HCT116 (cell line): ENCODE measurements around the gene GRIP2. TPM values are rescaled to one million over a fixed set of nuclear protein-coding genes. Genes with fewer than 3 reads are reported as not detected.

ENCODE experiments used
- ATAC-seq: fragments of 200-7000 bp; cut with Tn5 transposase; 2 replicates; pipeline ENCODE4 v1.9.1; 2020; ENCODE audit warnings: mild to moderate bottlenecking, moderate library complexity
- BruUV-seq: library from RNA; stranded (reverse); fragments of 400-500 nt; replicated peaks from 2 replicates; lab custom pipeline; 2021; lab: Mats Ljungman, UMichigan
- CTCF ChIA-PET: fragments of 300-600 bp; sonication (Branson Sonifier 250); formaldehyde crosslinking; loops from one replicate; lab custom pipeline; 2021; ENCODE audit warnings: antibody characterized with exemption; lab: Charles Lee
- POLR2A ChIA-PET: fragments of 300-600, 350-600 bp; sonication (Branson Sonifier 250); formaldehyde crosslinking; loops from one replicate; lab custom pipeline; 2021; ENCODE audit warnings: antibody characterized with exemption; lab: Charles Lee
- RAD21 ChIA-PET, 2 experiments: fragments of 300-600 bp; sonication (Branson Sonifier 250); formaldehyde crosslinking; loops; one replicate each; lab custom pipeline; 2023; ENCODE audit warnings: low total read pairs in 2 of 2; ENCODE audit not compliant: uncharacterized antibody in 2 of 2, unreplicated experiment in 2 of 2, low non-redundant PET in 1 of 2; lab: Charles Lee
- DNase-seq: peaks from one replicate; pipeline ENCODE4 v3.0.0-alpha.2; 2010; ENCODE audit warnings: low read depth, low spot score
- H2AFZ ChIP-seq: fragments of 200-600 bp; shearing (Covaris generic), sonication (generic); 2 replicates; pipeline ENCODE4 v1.6.1; 2017; ENCODE audit warnings: low read depth, mixed run types, mixed read lengths, antibody characterized with exemption, low read length; ENCODE audit not compliant: poor library complexity, severe bottlenecking
- H3K27ac ChIP-seq: 2 replicates; pipeline ENCODE4 v1.5.1; 2012; ENCODE audit warnings: low read depth, low read length
- H3K27me3 ChIP-seq: fragments of 200-600 bp; sonication (generic); 2 replicates; pipeline ENCODE4 v1.6.1; 2016; ENCODE audit warnings: mixed run types, low read length, mixed read lengths; ENCODE audit not compliant: insufficient read depth
- H3K36me3 ChIP-seq, 2 experiments: fragments of 200-500 bp in 1 of 2; fragments of 200-600 bp in 1 of 2; sonication (Bioruptor generic) in 1 of 2; sonication (generic) in 1 of 2; 2 replicates each; pipeline versions ENCODE4 v1.5.1 to v1.6.1; 2014 to 2016; ENCODE audit warnings: low read length in 2 of 2, inconsistent platforms in 1 of 2, mixed read lengths in 1 of 2, mixed run types in 1 of 2; ENCODE audit not compliant: insufficient read depth in 2 of 2, control insufficient read depth in 1 of 2
- H3K4me1 ChIP-seq, 2 experiments: fragments of 200-600 bp in 1 of 2; sonication (generic) in 1 of 2; 2 replicates each; pipeline versions ENCODE4 v1.5.1 to v1.6.1; 2012 to 2017; ENCODE audit warnings: low read length in 2 of 2, inconsistent platforms in 1 of 2, mild to moderate bottlenecking in 1 of 2, mixed read lengths in 1 of 2, mixed run types in 1 of 2, moderate library complexity in 1 of 2; ENCODE audit not compliant: insufficient read depth in 2 of 2, control insufficient read depth in 1 of 2
- H3K4me2 ChIP-seq: fragments of 200-600 bp; sonication (generic); 2 replicates; pipeline ENCODE4 v1.6.1; 2017; ENCODE audit warnings: mixed run types, low read length, mixed read lengths
- H3K4me3 ChIP-seq, 2 experiments: fragments of 200-600 bp in 1 of 2; sonication (generic) in 1 of 2; replicated peaks in 1 of 2; 2 replicates each; pipeline ENCODE4 v1.5.1; 2011 to 2016; ENCODE audit warnings: low read length in 2 of 2, control low read depth in 1 of 2, low read depth in 1 of 2, mild to moderate bottlenecking in 1 of 2, mixed read lengths in 1 of 2, mixed run types in 1 of 2
- H3K79me2 ChIP-seq: fragments of 200-600 bp; sonication (generic); 2 replicates; pipeline ENCODE4 v1.6.1; 2017; ENCODE audit warnings: mild to moderate bottlenecking, mixed run types, low read length, moderate library complexity, mixed read lengths; ENCODE audit not compliant: insufficient read depth
- H3K9ac ChIP-seq: fragments of 200-600 bp; sonication (generic); 2 replicates; pipeline ENCODE4 v1.6.1; 2016; ENCODE audit warnings: low read length, mixed read lengths
- H3K9me2 ChIP-seq: fragments of 200-600 bp; sonication (generic), shearing (Covaris generic); 2 replicates; pipeline ENCODE4 v1.6.1; 2017; ENCODE audit warnings: mixed run types, mild to moderate bottlenecking, moderate library complexity; ENCODE audit not compliant: insufficient read depth
- H3K9me3 ChIP-seq, 2 experiments: fragments of 200-500 bp in 1 of 2; fragments of 200-600 bp in 1 of 2; sonication (Bioruptor generic) in 1 of 2; sonication (generic) in 1 of 2; 2 replicates each; pipeline ENCODE4 v1.6.1; 2014 to 2017; ENCODE audit warnings: low read length in 2 of 2, mixed read lengths in 2 of 2, inconsistent platforms in 1 of 2, low read depth in 1 of 2, mild to moderate bottlenecking in 1 of 2, mixed run types in 1 of 2, moderate library complexity in 1 of 2; ENCODE audit not compliant: control insufficient read depth in 1 of 2, insufficient read depth in 1 of 2
- H4K20me1 ChIP-seq: fragments of 200-600 bp; sonication (generic), shearing (Covaris generic); 2 replicates; pipeline ENCODE4 v1.6.1; 2017; ENCODE audit warnings: mixed run types, mild to moderate bottlenecking, moderate library complexity; ENCODE audit not compliant: insufficient read depth
- CEBPB ChIP-seq: IDR thresholded peaks from 2 replicates; pipeline ENCODE4 v1.6.1; 2012; ENCODE audit warnings: low read depth
- EGR1 ChIP-seq: IDR thresholded peaks from 2 replicates; pipeline ENCODE4 v1.6.1; 2012; ENCODE audit warnings: low read depth
- ELF1 ChIP-seq: IDR thresholded peaks from 2 replicates; pipeline ENCODE4 v1.6.1; 2012; ENCODE audit warnings: low read depth, borderline replicate concordance
- EZH2 ChIP-seq: fragments of 200-600 bp; sonication (generic); IDR thresholded peaks from 2 replicates; pipeline ENCODE4 v1.6.1; 2017; ENCODE audit warnings: antibody characterized with exemption, mixed run types
- EZH2phosphoT487 ChIP-seq: fragments of 200-600 bp; IDR thresholded peaks from 2 replicates; pipeline ENCODE4 v1.6.1; 2018; ENCODE audit warnings: antibody characterized with exemption, borderline replicate concordance
- FOSL1 ChIP-seq: IDR thresholded peaks from 2 replicates; pipeline ENCODE4 v1.6.1; 2012; ENCODE audit warnings: low read depth
- POLR2AphosphoS5 ChIP-seq: IDR thresholded peaks from 2 replicates; pipeline ENCODE4 v1.6.1; 2011; ENCODE audit warnings: mild to moderate bottlenecking, low read depth, low read length, moderate library complexity
- RAD21 ChIP-seq: IDR thresholded peaks from 2 replicates; pipeline ENCODE4 v1.6.1; 2012; ENCODE audit warnings: low read depth, mild to moderate bottlenecking
- SIN3A ChIP-seq: IDR thresholded peaks from 2 replicates; pipeline ENCODE4 v1.6.1; 2012; ENCODE audit warnings: low read depth
- SP1 ChIP-seq: IDR thresholded peaks from 2 replicates; pipeline ENCODE4 v1.6.1; 2012; ENCODE audit warnings: low read depth
- SRF ChIP-seq: IDR thresholded peaks from 2 replicates; pipeline ENCODE4 v1.6.1; 2012; ENCODE audit warnings: low read depth
- TCF7L2 ChIP-seq: IDR thresholded peaks from 2 replicates; pipeline ENCODE4 v1.7.0; 2011; ENCODE audit warnings: borderline replicate concordance, inconsistent platforms; ENCODE audit not compliant: insufficient read depth, insufficient read length; ENCODE audit errors: extremely low read depth
- YY1 ChIP-seq: IDR thresholded peaks from 2 replicates; pipeline ENCODE4 v1.6.1; 2011; ENCODE audit warnings: low read length, low read depth, moderate library complexity, mild to moderate bottlenecking; ENCODE audit not compliant: insufficient replicate concordance; ENCODE audit errors: extremely low read depth
- intact Hi-C: fragments of 100-400 bp; cut with micrococcal nuclease; formaldehyde crosslinking; loops from 2 replicates; pipeline ENCODE4 v1.10.0; 2022
- total RNA-seq: library from RNA; stranded (reverse); gene quantifications from one replicate; pipeline ENCODE4 v1.2.1, GENCODE V29; 2021; ENCODE audit not compliant: unreplicated experiment
- TF ChIP-seq, protein P1 (sequence below): IDR thresholded peaks from 2 replicates; pipeline ENCODE4 v1.6.1; 2012; ENCODE audit warnings: low read depth
- TF ChIP-seq, protein P2 (sequence below): IDR thresholded peaks from 2 replicates; pipeline ENCODE4 v1.6.1; 2012

GRIP2 gene
- total RNA-seq, 1 experiment from 2014 or later: 0.34 TPM

DNA sequence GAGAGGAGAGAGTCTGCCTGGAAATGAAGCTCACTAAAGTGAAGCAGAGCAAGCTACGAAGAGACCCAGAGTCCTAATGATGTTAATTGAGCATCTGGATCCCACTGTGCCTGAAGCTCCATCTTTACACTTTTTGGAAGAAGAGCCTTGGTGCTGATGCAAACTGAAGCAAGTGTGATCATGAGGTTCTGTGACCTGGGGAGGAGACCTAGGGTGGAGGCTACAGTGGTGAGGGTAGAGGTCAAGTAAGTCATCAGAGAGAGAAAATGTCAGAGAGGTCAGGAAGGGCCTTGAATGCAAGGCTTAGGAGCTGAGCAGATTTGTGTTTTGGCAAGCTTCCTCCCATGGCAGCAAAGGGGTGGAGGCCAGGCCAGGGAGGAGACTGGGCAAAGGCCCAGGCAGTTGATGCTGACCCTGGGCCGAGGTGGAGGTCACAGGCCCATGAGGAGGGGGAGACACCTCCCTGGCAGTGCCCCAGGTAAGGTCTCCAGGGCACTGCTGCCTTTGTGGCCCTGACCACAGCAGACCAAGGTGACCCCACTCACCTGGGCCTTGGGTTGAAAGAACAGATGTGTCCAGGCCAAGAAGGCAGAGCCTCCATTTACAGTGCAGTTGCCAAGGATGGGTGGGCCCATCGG, 1.6 kb downstream of the GRIP2 start:
- Histone ChIP-seq H3K27me3 (no peaks in the 10 kb centered on the region), H3K9me2 (no peaks in the 10 kb centered on the region), H3K9ac (no peak overlapping the region), H3K27ac (no peak overlapping the region), H3K79me2 (no peaks in the 10 kb centered on the region), H3K9me3 (no peaks in the 10 kb centered on the region), H3K36me3 (no peaks in the 10 kb centered on the region), H3K4me3 (no peak overlapping the region), H2AFZ (no peak overlapping the region), H3K4me1 (peaks cover 0 to 6% of the 10 kb centered on the region in 2 experiments; a peak in 1 of 4 replicates), H3K4me2 (peak overlapping the region; percentile 4; the same call in 1 of the 2 replicates), H4K20me1 (no peaks in the 10 kb centered on the region)
- ATAC-seq (no peak), DNase-seq (no peak)
- ChIA-PET RAD21 (no interaction called here), POLR2A (interaction anchor here (1.2 kb wide), 1 partner anchor 10 kb away, joined by 3 read pairs; no protein-coding TSS in a partner anchor), CTCF (interaction anchor here (1.2 to 2.9 kb wide), 2 partner anchors 9 to 11 kb away, joined by 5 to 11 read pairs; no protein-coding TSS in a partner anchor)
- TF ChIP-seq ELF1: no peak
- TF ChIP-seq YY1: no peak
- no peak for TF ChIP-seq FOSL1
- TF ChIP-seq, protein P1, sequence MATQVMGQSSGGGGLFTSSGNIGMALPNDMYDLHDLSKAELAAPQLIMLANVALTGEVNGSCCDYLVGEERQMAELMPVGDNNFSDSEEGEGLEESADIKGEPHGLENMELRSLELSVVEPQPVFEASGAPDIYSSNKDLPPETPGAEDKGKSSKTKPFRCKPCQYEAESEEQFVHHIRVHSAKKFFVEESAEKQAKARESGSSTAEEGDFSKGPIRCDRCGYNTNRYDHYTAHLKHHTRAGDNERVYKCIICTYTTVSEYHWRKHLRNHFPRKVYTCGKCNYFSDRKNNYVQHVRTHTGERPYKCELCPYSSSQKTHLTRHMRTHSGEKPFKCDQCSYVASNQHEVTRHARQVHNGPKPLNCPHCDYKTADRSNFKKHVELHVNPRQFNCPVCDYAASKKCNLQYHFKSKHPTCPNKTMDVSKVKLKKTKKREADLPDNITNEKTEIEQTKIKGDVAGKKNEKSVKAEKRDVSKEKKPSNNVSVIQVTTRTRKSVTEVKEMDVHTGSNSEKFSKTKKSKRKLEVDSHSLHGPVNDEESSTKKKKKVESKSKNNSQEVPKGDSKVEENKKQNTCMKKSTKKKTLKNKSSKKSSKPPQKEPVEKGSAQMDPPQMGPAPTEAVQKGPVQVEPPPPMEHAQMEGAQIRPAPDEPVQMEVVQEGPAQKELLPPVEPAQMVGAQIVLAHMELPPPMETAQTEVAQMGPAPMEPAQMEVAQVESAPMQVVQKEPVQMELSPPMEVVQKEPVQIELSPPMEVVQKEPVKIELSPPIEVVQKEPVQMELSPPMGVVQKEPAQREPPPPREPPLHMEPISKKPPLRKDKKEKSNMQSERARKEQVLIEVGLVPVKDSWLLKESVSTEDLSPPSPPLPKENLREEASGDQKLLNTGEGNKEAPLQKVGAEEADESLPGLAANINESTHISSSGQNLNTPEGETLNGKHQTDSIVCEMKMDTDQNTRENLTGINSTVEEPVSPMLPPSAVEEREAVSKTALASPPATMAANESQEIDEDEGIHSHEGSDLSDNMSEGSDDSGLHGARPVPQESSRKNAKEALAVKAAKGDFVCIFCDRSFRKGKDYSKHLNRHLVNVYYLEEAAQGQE: no peak
- no peak for TF ChIP-seq EZH2
- no peak for TF ChIP-seq CEBPB
- TF ChIP-seq RAD21: no peak
- TF ChIP-seq EZH2phosphoT487: no peak
- no peak for TF ChIP-seq SRF
- no peak for TF ChIP-seq POLR2AphosphoS5
- TF ChIP-seq SIN3A: no peak
- TF ChIP-seq EGR1: no peak
- TF ChIP-seq, protein P2, sequence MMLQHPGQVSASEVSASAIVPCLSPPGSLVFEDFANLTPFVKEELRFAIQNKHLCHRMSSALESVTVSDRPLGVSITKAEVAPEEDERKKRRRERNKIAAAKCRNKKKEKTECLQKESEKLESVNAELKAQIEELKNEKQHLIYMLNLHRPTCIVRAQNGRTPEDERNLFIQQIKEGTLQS: no peak
- no peak for TF ChIP-seq SP1
- TF ChIP-seq TCF7L2: no peak
- no TSS peak for BruUV-seq
- intact Hi-C loops: no loop called here
